Measurements from ENCODE around the gene MRTFA.

DNA sequence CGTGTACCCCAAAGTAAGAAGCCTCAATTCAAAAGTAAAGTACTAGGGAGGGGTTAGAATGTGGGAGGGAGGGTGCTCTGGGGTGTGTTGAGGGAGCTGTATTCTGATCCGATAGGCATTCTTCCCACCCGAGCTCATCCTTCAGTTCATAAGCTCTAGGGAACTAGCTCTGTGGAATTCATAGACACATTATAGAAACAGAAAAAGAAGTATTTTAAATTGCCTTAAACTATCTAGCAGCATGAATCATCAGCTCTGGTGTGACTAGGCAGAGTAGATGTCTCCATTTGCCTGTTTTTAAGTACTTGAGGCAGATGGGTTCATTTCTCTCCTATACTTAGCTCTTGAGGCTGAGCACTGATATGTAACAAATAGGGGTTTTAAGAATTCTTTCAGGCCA lies 273.5 kb downstream of the MRTFA start:
- no peak for TF ChIP-seq CTCF (IDR thresholded peaks at IDR 0.05)
- TF ChIP-seq POLR2A (IDR thresholded peaks at IDR 0.05): no peak

All from esophagus squamous epithelium (tissue), 4 donors.